GM12891 (cell line): ENCODE data around the gene DDX55. TPM values are rescaled to one million over a fixed set of nuclear protein-coding genes. Genes with fewer than 3 reads are reported as not detected.
A peak's percentile ranks its signal among the peaks of the same experiment; 100 is the strongest.
"Not testable (repeated sequence)": the region's sequence is repeated elsewhere in the genome, so short reads cannot be mapped to it uniquely, and the experiment has no call there.

Experiments used
- DNase-seq: peaks from one replicate; pipeline ENCODE4 v3.0.0; 2011; ENCODE audit warnings: low spot score; ENCODE audit not compliant: insufficient read length
- FAIRE-seq: peaks from 2 replicates; lab custom pipeline; 2011; peaks lifted over from hg19 to GRCh38; lab: Jason Lieb, UNC
- PAX5 ChIP-seq: IDR thresholded peaks from 2 replicates; pipeline ENCODE4 v1.6.1; 2011; ENCODE audit warnings: low read length, moderate library complexity, mild to moderate bottlenecking; ENCODE audit not compliant: insufficient read depth, severe bottlenecking
- POLR2A ChIP-seq: IDR thresholded peaks from 2 replicates; pipeline ENCODE4 v1.6.1; 2011; ENCODE audit warnings: low read depth, low read length, control low read depth
- POLR2AphosphoS5 ChIP-seq: IDR thresholded peaks from 2 replicates; pipeline ENCODE4 v1.6.1; 2011; ENCODE audit warnings: low read depth, low read length, control low read depth
- POU2F2 ChIP-seq: IDR thresholded peaks from 2 replicates; pipeline ENCODE4 v1.6.1; 2011; ENCODE audit warnings: low read depth, mild to moderate bottlenecking, control low read depth, low read length, moderate library complexity
- SPI1 ChIP-seq: IDR thresholded peaks from 2 replicates; pipeline ENCODE4 v1.6.1; 2011; ENCODE audit warnings: low read depth, low read length, control low read depth
- TAF1 ChIP-seq: IDR thresholded peaks from 2 replicates; pipeline ENCODE4 v1.6.1; 2011; ENCODE audit warnings: low read depth, low read length, control low read depth
- polyA plus RNA-seq: library from polyadenylated mRNA; unstranded; fragments of >200 nt; gene quantifications from one replicate; pipeline ENCODE4 v1.2.1, GENCODE V29; 2012; ENCODE audit warnings: low read depth, missing spikeins, inconsistent platforms; ENCODE audit not compliant: missing spikeins

Gene DDX55
- 16.7 TPM for polyA plus RNA-seq

- TF ChIP-seq SPI1 (peak; percentile 54), TAF1 (peak; percentile 85), POLR2AphosphoS5 (peak; percentile 97), PAX5 (no peak), POLR2A (peak; percentile 96), POU2F2 (peak; percentile 76)
- FAIRE-seq = peak; percentile 84
- DNase-seq = peak; percentile 82
Observed at GRCh38 chr12:123601602-123602489, at the start of gene DDX55. TSS of gene DDX55 (plus strand) at chr12:123602099. CDS start at chr12:123602149, 50 bp downstream.

DNA sequence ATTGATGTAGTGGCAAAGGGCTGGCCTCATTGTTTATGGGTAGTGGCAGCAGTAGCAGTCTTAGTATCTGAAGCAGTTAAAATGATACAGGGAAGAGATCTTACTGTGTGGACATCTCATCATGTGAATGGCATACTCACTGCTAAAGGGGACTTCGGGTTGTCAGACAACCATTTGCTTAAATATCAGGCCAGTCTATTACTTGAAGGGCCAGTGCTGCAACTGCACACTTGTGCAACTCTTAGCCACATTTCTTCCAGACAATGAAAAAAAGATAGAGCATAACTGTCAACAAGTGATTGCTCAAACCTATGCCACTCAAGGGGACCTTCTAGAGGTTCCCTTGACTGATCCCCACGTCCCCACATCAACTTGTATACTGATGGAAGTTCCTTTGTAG, 47.8 kb upstream of the DDX55 start:
- DNase-seq, FAIRE-seq: not testable (repeated sequence)

- DNase-seq, FAIRE-seq: not testable (repeated sequence)
Observed at GRCh38 chr12:123554843-123555242, 47.1 kb upstream of the DDX55 start.

DNA sequence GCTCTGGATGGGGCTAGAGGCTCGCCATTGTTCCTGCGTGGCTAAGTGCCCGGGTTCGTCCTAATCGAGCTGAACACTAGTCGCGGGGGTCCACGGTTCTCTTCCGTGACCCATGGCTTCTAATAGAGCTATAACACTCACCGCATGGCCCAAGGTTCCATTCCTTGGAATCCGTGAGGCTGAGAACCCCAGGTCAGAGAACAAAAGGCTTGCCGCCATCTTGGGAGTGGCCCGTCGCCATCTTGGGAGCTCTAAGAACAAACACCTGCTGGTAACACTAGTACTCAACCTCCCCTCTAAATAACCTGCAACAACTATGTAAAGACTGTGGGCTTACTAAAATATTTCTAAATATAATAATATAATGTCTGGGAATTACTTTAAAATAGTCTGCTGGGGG, 43.4 kb upstream of the DDX55 start:
- not testable (repeated sequence) for FAIRE-seq

GRCh38 chr12:123559468-123559867, 42.4 kb upstream of the DDX55 start:
- FAIRE-seq (no peak), DNase-seq (no peak)
- TF ChIP-seq TAF1 = no peak
- TF ChIP-seq PAX5 = no peak
- TF ChIP-seq SPI1 = no peak
- TF ChIP-seq POLR2AphosphoS5 = no peak
- TF ChIP-seq POU2F2 = no peak
- TF ChIP-seq POLR2A = no peak

More for the DNA sequence above, 43.4 kb upstream of the DDX55 start:
- not testable (repeated sequence) for DNase-seq

GRCh38 chr12:123571343-123571813, 30.5 kb upstream of the DDX55 start:
- FAIRE-seq (no peak), DNase-seq (no peak)
- TF ChIP-seq PAX5 (no peak), TAF1 (no peak), POLR2A (no peak), POLR2AphosphoS5 (no peak), SPI1 (no peak), POU2F2 (no peak)

- no peak for FAIRE-seq
- no peak for TF ChIP-seq TAF1
- no peak for TF ChIP-seq POLR2A
- no peak for TF ChIP-seq PAX5
- no peak for TF ChIP-seq SPI1
- no peak for TF ChIP-seq POU2F2
- TF ChIP-seq POLR2AphosphoS5 = no peak
- DNase-seq = no peak
Observed at GRCh38 chr12:123572391-123572790, 29.5 kb upstream of the DDX55 start.

- DNase-seq (no peak), FAIRE-seq (no peak)
- no peak for TF ChIP-seq POLR2AphosphoS5
- TF ChIP-seq PAX5 = no peak
- no peak for TF ChIP-seq POU2F2
- TF ChIP-seq POLR2A = no peak
- no peak for TF ChIP-seq TAF1
- TF ChIP-seq SPI1 = no peak
Observed at GRCh38 chr12:123573870-123574269, 28.0 kb upstream of the DDX55 start.

DNA sequence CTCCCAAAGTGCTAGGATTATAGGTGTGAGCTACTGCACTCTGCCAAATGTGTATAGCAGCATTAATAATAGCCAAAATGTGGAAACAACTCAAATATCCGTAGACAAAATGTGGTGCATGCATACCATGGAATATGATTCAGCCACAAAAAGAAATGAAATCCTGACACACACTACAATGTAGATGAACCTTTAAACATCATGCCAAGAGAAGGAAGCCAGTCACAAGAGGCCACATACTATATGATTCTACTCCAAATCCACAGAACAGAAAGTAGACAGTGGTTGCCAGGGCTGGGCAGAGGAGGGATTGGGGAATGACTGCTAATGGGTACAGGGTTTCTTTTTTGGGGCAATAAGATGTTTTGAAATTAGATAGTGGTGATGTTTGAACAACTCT, 25.3 kb upstream of the DDX55 start:
- FAIRE-seq (no peak), DNase-seq (no peak)
- TF ChIP-seq POLR2AphosphoS5 = no peak
- no peak for TF ChIP-seq POU2F2
- no peak for TF ChIP-seq SPI1
- no peak for TF ChIP-seq TAF1
- TF ChIP-seq PAX5 = no peak
- no peak for TF ChIP-seq POLR2A

- DNase-seq (no peak), FAIRE-seq (no peak)
Observed at GRCh38 chr12:123578243-123578642, 23.7 kb upstream of the DDX55 start.

GRCh38 chr12:123578829-123579228, 23.1 kb upstream of the DDX55 start:
- not testable (repeated sequence) for DNase-seq, FAIRE-seq

More at GRCh38 chr12:123578243-123578642, 23.7 kb upstream of the DDX55 start:
- no peak for TF ChIP-seq PAX5
- no peak for TF ChIP-seq SPI1
- TF ChIP-seq TAF1 = no peak
- TF ChIP-seq POU2F2 = no peak
- no peak for TF ChIP-seq POLR2A
- TF ChIP-seq POLR2AphosphoS5 = no peak
